ENCODE results near the gene IPPK.

IPPK gene

DNA sequence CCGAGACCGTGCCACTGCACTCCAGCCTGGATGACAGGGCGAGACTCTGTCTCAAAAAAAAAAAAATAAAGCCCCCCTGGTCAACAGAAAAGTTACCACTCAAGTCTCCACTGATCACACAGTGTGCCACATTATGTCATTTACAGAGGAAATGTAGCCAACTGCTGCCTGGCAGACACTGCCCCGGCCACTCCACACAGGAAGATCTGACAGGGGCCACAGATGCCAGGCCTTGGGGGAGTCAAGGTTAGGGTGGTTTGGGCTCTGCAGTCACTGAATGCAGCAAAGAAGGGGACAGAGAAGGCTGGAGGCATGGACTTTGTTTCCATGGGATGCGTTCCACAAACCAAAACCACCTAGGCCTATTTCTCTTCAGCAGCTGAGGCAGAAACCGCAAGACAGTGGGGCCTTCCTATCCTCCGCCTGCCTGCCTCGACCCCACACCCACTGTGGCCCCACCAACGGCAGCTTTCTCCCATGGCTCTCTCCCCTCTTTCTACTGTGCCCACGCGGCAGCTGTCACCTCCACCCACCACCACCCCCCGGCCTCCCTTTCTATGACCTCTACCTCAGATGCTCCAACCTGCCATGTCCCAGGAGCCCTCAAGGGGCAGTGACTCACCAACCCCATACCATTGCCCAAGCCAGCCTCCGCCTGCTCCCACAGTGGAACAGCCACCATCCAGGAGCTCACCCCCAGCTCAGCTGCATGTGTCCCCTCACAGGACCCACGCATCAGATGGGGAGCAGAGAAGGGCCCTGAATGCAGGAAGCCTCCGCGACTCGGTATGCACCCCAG lies 12.4 kb downstream of the IPPK start:
- FAIRE-seq = no peak
- no peak for TF ChIP-seq POLR2A (IDR thresholded peaks at IDR 0.05; ENCODE audit: low read depth, low read length)
- no peak for DNase-seq (ENCODE audit: insufficient read length, low spot score)

DNA sequence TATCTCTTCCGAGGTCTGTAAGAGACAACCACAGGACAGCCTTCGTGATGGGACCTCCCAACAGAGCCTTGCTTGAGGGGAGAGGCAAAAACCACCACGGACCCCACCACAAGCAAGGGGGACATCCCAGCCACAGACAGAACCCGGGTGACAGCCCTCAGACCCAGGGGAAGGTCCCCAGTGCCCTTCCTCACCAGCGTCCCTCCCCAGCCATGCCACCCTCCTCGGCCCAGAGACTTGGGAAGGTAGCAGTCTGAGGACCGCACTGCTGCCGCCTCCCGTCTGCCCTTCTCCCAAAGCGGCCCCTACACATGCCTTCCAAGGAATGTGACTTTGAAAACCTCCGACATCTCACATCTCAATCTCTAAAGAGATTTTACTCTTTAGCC lies 13.4 kb downstream of the IPPK start:
- FAIRE-seq = no peak
- TF ChIP-seq POLR2A (IDR thresholded peaks at IDR 0.05; ENCODE audit: low read depth, low read length) = no peak

DNA sequence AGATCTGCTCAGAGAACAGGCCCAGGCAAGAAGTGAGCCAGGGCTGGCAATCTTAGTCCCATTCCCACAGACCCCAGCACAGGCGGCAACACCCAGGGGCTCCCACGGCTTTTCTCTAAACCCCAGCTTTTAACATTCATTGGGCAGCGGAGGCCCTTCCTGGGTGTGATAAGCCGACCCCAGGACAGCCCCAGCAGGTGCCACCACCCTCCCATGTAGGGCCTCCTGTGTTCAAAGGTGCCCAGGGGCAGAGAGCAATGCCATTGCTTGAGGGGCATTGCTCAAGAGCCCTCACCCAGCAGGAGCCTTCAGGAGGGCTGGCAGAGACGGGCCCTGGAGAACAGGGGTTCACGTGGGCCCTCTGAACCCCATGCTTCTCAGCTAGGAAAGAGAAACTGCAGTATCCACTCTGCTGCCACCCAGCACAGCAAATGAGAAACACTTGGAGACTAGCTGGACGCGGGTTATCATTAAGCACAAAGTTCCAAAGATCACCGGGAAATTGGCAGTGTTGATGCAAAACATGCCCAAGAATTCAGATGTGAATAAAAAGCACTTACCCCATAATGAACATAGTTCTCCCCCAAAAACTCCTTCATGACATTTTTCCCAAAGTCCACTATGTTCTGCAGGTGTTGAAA lies 13.9 kb downstream of the IPPK start:
- FAIRE-seq = no peak
- no peak for TF ChIP-seq POLR2A (IDR thresholded peaks at IDR 0.05; ENCODE audit: low read depth, low read length)
- DNase-seq (ENCODE audit: insufficient read length, low spot score) = no peak

More for the DNA sequence above, 13.4 kb downstream of the IPPK start:
- no peak for DNase-seq (ENCODE audit: insufficient read length, low spot score)

DNA sequence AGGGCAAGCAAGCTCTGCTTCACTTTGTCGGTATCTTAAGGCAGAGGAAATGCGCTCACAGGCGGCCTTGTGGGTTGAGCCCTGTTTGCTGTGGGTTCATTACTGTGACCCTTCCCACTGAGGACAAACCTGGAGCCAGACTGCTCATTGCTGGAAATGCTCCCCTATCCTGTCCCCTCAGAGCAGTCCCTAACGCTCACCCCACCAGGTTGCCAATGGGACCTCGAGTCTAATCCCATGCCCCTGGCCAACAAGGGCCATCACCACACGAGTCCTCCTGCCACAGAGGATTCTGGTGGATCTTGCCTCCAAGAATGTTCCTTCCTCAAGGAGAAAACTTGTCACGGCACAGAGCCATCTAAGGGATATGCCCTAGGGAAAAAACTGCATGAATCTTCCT lies 14.6 kb downstream of the IPPK start:
- no peak for TF ChIP-seq POLR2A (IDR thresholded peaks at IDR 0.05; ENCODE audit: low read depth, low read length)
- DNase-seq (ENCODE audit: insufficient read length, low spot score) = no peak
- no peak for FAIRE-seq

DNA sequence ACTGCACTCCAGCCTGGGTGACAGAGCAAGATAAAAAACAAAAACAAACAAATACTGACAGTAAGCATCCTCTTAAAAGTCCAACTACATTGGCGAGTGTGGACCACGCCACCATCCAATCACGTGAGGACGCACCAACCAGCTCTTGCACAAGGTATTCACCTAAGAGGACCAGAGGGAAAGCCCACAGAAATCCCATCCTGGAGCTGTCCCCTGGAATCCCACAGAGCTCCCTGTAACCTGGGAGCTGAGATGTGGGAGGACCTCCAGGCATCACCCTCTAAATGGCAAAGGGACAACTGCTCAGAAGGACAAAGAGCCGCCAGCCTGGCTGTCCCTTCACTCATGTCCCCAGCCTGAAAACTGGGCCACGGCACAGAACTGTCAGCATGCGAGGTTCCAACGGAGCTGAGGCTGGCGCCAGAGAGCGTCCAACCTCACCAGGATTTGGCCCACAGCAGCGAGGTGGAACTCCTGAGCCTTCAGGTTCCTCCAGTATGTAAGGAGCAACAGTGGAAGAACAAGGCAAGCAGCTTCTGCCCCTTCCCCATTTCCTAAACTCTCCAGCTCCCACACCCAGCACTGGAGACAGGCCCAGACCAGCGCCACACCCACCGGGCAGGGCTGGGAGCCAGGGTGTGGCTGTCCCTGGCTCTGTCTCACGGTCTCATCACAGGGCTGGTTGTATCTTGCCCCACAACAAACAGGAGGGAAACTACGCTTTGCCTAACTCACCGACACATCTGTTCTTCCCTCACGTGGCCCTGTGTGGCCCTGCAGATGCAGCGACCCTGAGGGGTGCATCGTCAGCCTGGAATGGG lies 15.2 kb downstream of the IPPK start:
- TF ChIP-seq POLR2A (IDR thresholded peaks at IDR 0.05; ENCODE audit: low read depth, low read length) = no peak
- DNase-seq (ENCODE audit: insufficient read length, low spot score) (no peak), FAIRE-seq (no peak)

DNA sequence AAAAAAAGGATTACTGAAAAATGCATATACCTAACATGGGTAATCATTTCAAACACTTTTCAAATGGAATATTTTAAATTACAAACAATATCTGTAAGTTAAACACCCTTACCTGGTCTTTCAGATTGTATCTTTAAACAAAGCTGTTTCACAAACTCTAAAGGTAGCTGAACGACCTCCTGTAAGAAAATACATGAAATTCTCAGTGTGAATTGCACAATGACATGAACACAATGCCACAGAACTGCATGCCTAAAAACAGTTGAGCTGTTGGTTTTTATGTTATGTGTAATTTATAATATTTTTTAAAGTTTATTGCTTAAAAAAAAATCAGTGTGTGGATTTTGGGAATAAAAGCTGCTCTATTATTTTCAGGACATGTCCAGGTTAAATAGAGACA lies 17.5 kb downstream of the IPPK start:
- DNase-seq (ENCODE audit: insufficient read length, low spot score) = no peak
- no peak for FAIRE-seq
- TF ChIP-seq POLR2A (IDR thresholded peaks at IDR 0.05; ENCODE audit: low read depth, low read length) = no peak

DNA sequence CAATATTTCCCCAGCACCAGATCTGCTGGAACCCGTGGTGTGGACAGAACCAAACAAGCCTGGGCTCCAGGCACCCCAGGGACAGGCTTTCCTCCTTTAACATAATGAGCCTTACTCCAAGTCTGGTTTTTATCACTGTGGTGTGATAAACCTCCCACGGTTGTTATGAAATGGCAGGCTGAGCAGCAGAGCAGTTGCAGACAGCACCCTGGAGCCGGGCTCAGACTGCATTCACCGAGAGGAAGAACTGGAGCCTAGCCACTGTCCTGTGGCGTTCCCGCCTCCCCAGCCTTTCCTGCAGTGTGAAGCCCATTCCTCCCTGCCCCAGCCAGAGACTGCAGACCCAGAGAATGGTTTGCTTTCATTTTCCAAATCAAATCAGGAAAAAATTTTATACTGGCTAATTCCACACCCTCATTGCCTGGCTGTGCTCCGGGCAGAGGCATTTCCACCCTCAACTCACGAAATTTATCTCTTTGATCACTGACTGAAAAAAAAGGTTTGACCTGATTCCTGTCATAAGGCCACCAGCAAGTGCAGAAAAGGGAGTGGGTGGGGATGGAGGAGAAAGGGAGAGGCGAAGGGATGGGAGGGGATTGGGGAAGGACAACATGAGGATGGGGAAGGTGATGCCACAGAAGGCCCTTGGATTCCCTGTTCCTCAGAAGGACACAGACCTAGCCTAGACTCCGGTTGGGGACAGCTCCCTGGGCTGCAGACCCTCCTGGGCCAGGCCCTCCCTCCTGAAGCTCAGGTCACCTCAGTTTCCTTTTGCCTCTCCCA lies 18.9 kb downstream of the IPPK start:
- DNase-seq (ENCODE audit: insufficient read length, low spot score) = no peak
- TF ChIP-seq POLR2A (IDR thresholded peaks at IDR 0.05; ENCODE audit: low read depth, low read length) = no peak
- FAIRE-seq = no peak

DNA sequence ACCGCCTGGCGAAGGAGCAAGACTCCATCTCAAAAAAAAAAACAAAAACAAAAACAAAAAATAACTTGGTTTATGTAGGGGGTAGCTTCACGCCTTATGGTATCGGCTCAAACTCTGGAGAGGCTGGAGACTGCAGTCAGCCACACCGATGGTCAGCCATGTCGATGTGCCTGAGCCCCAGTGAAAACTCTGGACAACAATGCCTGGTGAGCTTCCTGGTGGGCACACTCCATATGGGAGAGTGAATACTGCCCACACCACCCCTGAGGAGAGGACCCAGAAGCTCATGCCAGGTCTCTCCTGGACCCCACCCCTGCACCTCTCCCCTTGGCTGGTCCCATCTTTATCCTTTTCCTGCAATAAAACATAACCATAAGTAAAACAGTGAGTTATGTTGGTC lies 19.6 kb downstream of the IPPK start:
- no peak for TF ChIP-seq POLR2A (IDR thresholded peaks at IDR 0.05; ENCODE audit: low read depth, low read length)
- no peak for DNase-seq (ENCODE audit: insufficient read length, low spot score)
- FAIRE-seq = no peak

DNA sequence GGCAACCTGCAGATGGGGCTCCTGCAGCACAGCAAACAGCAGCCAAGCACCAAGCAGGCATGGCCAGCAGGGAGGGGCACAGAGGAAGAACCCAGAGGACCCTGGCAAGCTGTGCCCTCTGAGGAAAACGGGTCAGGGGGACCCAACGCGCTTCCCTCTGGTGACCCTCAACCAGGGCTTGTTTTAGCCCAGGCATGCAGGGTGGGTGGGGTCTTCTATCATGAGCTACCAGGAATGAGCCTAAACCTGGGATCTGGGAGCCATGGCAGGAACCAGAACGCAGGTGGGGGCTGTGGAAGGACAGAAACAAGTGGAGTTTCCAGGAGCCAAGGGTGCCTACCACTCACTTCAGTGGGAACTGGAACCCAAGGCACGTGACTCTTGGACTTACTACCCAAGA lies 20.9 kb downstream of the IPPK start:
- DNase-seq (ENCODE audit: insufficient read length, low spot score) (no peak), FAIRE-seq (no peak)
- TF ChIP-seq POLR2A (IDR thresholded peaks at IDR 0.05; ENCODE audit: low read depth, low read length) = no peak

DNA sequence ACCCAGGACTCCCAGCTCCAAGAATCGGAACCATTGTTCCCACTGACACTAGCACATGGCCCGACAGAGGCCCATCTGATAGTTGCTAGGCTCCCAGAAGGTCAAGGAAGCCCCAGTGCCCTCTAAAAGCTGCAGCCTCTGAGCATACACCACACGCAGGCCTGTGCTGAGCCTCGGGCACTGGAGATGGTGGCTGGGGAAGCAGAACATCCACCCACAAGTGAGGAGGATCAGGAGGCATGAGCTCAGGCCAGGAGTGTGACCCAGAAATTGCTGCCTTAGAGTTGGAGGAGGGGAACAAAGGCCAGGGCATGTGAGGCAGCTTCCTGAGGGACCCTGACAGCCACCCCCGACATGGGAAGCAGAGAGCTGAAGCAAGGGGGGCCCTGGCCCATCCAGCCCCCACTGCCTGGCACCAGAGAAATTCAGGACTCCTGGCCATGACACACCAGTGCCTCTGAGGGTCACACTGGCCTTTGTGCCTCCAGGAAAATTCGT lies 21.4 kb downstream of the IPPK start:
- DNase-seq (ENCODE audit: insufficient read length, low spot score) (no peak), FAIRE-seq (no peak)
- no peak for TF ChIP-seq POLR2A (IDR thresholded peaks at IDR 0.05; ENCODE audit: low read depth, low read length)

DNA sequence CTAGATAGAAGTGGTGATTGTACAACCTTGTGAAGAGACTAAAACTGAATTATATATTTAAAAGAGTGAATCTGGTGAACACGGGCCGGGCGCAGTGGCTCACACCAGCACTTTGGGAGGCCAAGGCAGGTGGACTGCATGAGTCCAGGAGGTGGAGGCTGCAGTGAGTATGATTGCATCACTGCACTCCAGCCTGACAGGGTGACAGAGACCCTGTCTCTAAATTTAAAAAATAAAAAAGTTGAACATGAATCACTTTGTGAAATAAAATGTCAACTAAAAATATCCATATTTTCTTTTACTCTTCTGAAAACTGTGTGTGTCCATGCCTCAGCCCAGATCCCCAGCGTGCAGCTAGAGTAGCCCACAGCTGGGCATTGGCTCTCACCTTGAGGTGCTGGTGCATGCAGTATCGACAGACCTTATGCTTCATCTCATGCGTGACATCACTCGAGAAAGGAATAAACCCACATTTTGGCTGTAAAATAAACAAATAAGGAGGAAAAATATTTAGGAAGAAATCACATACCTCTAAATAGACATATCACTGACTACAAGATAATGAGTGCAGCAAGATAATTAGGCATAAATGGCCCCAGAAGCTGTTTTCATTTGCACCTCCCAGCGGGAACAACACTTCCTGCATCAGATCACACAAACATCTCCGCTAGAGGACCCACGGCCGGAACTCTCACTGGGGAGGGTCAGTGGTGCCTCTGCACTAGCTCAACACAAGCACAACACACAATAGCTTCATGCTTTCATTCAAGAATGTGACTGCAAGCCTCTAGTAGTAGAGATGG lies 22.1 kb downstream of the IPPK start:
- FAIRE-seq = no peak
- no peak for DNase-seq (ENCODE audit: insufficient read length, low spot score)
- TF ChIP-seq POLR2A (IDR thresholded peaks at IDR 0.05; ENCODE audit: low read depth, low read length) = no peak

DNA sequence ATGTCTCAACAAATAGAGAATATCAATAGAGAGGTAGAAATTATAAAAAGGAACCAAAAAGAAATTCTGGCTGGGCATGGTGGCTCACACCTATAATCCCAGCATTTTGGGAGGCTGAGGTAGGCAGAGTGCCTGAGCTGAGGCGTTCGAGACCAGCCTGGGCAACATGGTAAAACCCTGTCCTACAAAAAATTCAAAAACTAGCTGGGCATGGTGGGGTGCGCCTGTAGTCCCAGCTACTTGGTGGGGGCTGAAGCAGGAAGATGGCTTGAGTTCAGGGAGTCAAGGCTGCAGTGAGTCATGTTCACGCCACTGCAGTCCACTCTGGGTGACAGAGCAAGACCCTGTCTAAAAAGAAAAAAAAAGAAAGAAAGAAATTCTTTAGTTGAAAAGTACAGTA lies 24.9 kb downstream of the IPPK start:
- no peak for FAIRE-seq
- no peak for TF ChIP-seq POLR2A (IDR thresholded peaks at IDR 0.05; ENCODE audit: low read depth, low read length)

DNA sequence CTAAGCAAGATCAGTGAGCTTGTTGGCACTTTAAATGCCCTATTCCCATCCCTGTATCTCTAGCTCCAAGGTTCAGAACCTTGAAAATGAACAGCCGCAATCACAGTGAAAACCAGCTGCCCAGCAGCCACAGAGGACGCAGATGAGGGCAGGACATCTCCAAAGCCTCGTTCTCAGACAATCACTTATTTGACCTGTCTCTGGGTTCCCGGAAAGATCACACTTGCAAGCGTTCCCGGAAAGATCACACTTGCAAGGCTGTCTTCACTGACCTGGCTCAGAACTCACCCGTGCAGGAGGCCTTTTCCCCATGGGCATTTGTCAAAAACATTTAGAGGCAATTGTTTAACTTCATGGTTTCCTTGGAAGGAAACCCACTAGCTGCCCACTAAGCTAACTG lies 25.7 kb downstream of the IPPK start:
- FAIRE-seq (no peak), DNase-seq (ENCODE audit: insufficient read length, low spot score) (no peak)
- TF ChIP-seq POLR2A (IDR thresholded peaks at IDR 0.05; ENCODE audit: low read depth, low read length) = no peak

More for the DNA sequence above, 24.9 kb downstream of the IPPK start:
- no peak for DNase-seq (ENCODE audit: insufficient read length, low spot score)
